Gastrocnemius medialis (tissue), 4 donors: ENCODE measurements around the gene SCARB1.

Source experiments
- POLR2A ChIP-seq, 2 donors: fragments of 450-650 bp; IDR thresholded peaks; one replicate each; pipeline ENCODE4 v1.6.1; 2017; ENCODE audit warnings: antibody characterized with exemption in 2 of 2, mild to moderate bottlenecking in 2 of 2, moderate library complexity in 2 of 2
- TF ChIP-seq, protein P1 (sequence below), 5 experiments: fragments of 450-650 bp in 3 of 5; fragments of 200-600 bp in 2 of 5; sonication (generic) in 2 of 5; IDR thresholded peaks in 4 of 5; conservative IDR thresholded peaks in 1 of 5; 1 replicate in 4 of 5; 2 replicates in 1 of 5; pipeline ENCODE4 v1.5.1; 2016 to 2019; ENCODE audit warnings: antibody characterized with exemption in 5 of 5, mild to moderate bottlenecking in 3 of 5, moderate library complexity in 3 of 5

DNA sequence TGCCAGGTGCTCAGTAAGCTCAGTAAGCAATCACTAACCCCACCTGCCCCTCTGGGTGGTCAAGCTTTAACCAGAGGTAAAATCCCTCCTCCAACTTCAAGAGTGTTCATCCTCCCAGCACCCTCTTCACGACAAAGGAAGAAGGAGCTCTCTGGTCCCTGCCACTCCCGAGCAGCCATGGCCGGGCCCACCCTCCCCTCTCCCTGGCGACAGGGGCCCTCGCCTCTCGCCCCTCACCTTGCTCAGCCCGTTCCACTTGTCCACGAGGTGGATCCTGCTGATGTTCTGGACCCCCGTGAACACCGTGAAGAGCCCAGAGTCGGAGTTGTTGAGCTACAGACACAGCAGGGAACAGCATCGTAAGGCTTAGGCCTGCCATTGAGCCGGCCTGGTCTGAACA, 52.0 kb downstream of the SCARB1 start:
- TF ChIP-seq, protein P1, sequence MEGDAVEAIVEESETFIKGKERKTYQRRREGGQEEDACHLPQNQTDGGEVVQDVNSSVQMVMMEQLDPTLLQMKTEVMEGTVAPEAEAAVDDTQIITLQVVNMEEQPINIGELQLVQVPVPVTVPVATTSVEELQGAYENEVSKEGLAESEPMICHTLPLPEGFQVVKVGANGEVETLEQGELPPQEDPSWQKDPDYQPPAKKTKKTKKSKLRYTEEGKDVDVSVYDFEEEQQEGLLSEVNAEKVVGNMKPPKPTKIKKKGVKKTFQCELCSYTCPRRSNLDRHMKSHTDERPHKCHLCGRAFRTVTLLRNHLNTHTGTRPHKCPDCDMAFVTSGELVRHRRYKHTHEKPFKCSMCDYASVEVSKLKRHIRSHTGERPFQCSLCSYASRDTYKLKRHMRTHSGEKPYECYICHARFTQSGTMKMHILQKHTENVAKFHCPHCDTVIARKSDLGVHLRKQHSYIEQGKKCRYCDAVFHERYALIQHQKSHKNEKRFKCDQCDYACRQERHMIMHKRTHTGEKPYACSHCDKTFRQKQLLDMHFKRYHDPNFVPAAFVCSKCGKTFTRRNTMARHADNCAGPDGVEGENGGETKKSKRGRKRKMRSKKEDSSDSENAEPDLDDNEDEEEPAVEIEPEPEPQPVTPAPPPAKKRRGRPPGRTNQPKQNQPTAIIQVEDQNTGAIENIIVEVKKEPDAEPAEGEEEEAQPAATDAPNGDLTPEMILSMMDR (IDR thresholded peaks at IDR 0.05 in 4 of 5, conservative IDR thresholded peaks at IDR 0.05 in 1 of 5): no peak
- TF ChIP-seq POLR2A (IDR thresholded peaks at IDR 0.05): no peak
